Measurements from ENCODE around the gene RGL1. TPM values are rescaled to one million over a fixed set of nuclear protein-coding genes. Genes with fewer than 3 reads are reported as not detected.

RGL1 gene
- total and polyA plus RNA-seq, 2 experiments from 2014 or later = 17.9 to 30.7 TPM

DNA sequence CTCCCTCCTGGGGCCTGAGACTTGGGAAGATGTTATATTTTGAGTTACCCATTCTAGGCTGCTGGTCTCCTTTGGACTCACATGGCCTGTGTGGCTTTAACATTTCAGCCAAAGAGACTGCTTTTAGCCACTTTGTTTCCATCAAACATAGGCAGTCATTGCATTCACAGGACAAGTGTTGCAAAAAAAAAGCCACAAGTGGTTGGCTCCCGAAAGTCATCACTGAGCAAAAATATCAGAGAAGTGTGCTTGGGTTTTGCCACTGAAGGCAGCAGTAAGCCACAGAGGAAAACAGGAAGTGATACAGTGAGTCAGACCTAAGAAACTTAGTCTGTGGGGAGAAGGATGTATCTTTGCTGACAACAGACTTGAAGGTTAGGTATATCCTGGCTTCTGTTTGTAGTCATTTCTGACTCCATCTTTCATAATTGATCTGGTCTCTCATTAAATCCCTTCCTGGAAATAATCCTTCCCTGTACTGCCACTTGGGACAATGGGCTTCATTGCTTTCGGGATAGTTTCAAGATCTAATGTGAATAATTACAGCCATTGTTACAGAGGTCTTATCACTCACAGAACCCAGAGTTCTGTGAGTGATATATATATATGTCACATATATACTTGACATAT, 151.8 kb downstream of the RGL1 start:
- TF ChIP-seq EZH2phosphoT487 (IDR thresholded peaks at IDR 0.05; ENCODE audit: low read depth, severe bottlenecking, unreplicated experiment) = no peak
- TF ChIP-seq, protein P1, sequence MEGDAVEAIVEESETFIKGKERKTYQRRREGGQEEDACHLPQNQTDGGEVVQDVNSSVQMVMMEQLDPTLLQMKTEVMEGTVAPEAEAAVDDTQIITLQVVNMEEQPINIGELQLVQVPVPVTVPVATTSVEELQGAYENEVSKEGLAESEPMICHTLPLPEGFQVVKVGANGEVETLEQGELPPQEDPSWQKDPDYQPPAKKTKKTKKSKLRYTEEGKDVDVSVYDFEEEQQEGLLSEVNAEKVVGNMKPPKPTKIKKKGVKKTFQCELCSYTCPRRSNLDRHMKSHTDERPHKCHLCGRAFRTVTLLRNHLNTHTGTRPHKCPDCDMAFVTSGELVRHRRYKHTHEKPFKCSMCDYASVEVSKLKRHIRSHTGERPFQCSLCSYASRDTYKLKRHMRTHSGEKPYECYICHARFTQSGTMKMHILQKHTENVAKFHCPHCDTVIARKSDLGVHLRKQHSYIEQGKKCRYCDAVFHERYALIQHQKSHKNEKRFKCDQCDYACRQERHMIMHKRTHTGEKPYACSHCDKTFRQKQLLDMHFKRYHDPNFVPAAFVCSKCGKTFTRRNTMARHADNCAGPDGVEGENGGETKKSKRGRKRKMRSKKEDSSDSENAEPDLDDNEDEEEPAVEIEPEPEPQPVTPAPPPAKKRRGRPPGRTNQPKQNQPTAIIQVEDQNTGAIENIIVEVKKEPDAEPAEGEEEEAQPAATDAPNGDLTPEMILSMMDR (IDR thresholded peaks at IDR 0.05; ENCODE audit: poor library complexity) = no peak
- no peak for TF ChIP-seq EZH2 (IDR thresholded peaks at IDR 0.05; ENCODE audit: borderline replicate concordance)
- Histone ChIP-seq H3K9me2 (replicated peaks; ENCODE audit: insufficient read depth) (no peaks in the 10 kb centered on the region), H3K4me3 (no peak overlapping the region), H3K27me3 (no peaks in the 10 kb centered on the region), H2AFZ (no peak overlapping the region), H3K4me2 (no peak overlapping the region), H3K79me2 (no peaks in the 10 kb centered on the region), H3K36me3 (replicated peaks; ENCODE audit: insufficient read depth, low read depth) (no peaks in the 10 kb centered on the region), H3K9me3 (ENCODE audit: low read depth) (no peaks in the 10 kb centered on the region), H3K4me1 (ENCODE audit: insufficient read depth) (peaks cover 13% of the 10 kb centered on the region), H3K27ac (no peak overlapping the region), H4K20me1 (ENCODE audit: insufficient read depth, poor library complexity, severe bottlenecking) (no peaks in the 10 kb centered on the region)
- DNase-seq (ENCODE audit: low spot score) = no peak
- WGBS (ENCODE audit: low lambda C conversion rate, missing lambda C conversion rate) = 91% methylated on average over 2 of the region's 2 CpGs

DNA sequence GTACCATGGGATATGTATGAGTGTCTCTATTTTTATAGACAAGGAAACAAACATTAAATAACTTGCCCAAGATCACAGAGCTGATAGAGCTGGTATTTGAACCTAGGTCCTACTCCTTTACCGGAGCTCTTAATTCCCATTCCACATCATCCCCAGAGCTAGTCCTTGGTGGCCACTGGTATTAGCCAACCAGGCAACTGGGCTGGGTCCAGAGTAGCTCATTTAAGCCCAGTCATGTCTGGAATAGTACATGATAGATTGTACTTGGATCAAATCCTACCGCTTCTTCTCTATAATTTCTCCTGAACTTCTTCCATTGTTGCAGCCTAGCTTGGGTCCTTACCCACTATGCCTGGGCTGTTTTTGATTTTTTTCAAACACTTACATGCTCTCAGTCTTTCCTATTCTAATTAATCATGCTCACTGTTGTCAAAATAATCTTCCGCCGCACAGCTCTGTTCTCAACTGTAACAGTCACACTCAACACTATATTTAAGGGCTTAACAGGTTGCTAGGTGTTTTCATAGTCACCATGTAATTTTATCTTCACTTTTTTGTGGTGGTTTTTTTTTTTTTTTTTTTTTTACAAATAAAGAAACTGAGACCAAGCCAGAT, 152.4 kb downstream of the RGL1 start:
- Histone ChIP-seq H2AFZ (no peak overlapping the region), H4K20me1 (ENCODE audit: insufficient read depth, poor library complexity, severe bottlenecking) (no peaks in the 10 kb centered on the region), H3K4me1 (ENCODE audit: insufficient read depth) (peaks cover 13% of the 10 kb centered on the region), H3K79me2 (no peaks in the 10 kb centered on the region), H3K4me3 (no peak overlapping the region), H3K36me3 (replicated peaks; ENCODE audit: insufficient read depth, low read depth) (no peaks in the 10 kb centered on the region), H3K9me3 (ENCODE audit: low read depth) (no peaks in the 10 kb centered on the region), H3K4me2 (no peak overlapping the region), H3K27ac (no peak overlapping the region), H3K27me3 (no peaks in the 10 kb centered on the region), H3K9me2 (replicated peaks; ENCODE audit: insufficient read depth) (no peaks in the 10 kb centered on the region)
- TF ChIP-seq EZH2phosphoT487 (IDR thresholded peaks at IDR 0.05; ENCODE audit: low read depth, severe bottlenecking, unreplicated experiment) (no peak), EZH2 (IDR thresholded peaks at IDR 0.05; ENCODE audit: borderline replicate concordance) (no peak)
- TF ChIP-seq, protein P1 (IDR thresholded peaks at IDR 0.05; ENCODE audit: poor library complexity) = no peak
- 94% methylated on average over 4 of the region's 4 CpGs for WGBS (ENCODE audit: low lambda C conversion rate, missing lambda C conversion rate)
- no peak for DNase-seq (ENCODE audit: low spot score)

DNA sequence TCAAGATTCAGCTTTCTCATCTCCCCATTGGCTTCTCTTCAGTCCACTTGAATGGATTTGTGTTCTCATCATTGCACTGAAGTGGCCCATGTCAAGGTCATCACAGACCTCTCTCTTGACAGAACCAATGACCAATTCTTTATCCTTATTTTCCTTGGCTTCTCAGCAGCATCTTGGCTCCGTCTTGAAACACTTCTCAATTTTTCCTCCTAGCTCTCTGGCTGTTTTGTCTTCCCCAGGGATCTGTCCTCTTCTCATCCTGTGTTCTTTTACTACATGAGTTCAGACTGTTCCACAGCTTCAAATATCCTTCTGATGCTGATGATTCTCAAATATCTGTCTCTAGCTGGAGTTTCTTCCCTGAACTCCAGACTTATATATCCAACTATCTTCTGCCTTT, 154.0 kb downstream of the RGL1 start:
- 87% methylated on average over 1 of the region's 1 CpG for WGBS (ENCODE audit: low lambda C conversion rate, missing lambda C conversion rate)

More for the DNA sequence above, 154.0 kb downstream of the RGL1 start:
- Histone ChIP-seq H3K79me2 (no peaks in the 10 kb centered on the region), H3K36me3 (replicated peaks; ENCODE audit: insufficient read depth, low read depth) (no peaks in the 10 kb centered on the region), H3K27me3 (no peaks in the 10 kb centered on the region), H2AFZ (no peak overlapping the region), H3K9me3 (ENCODE audit: low read depth) (no peaks in the 10 kb centered on the region), H3K4me1 (ENCODE audit: insufficient read depth) (peaks cover 4% of the 10 kb centered on the region), H3K4me2 (no peak overlapping the region), H3K9me2 (replicated peaks; ENCODE audit: insufficient read depth) (no peaks in the 10 kb centered on the region), H4K20me1 (ENCODE audit: insufficient read depth, poor library complexity, severe bottlenecking) (no peaks in the 10 kb centered on the region), H3K4me3 (no peak overlapping the region), H3K27ac (no peak overlapping the region)
- TF ChIP-seq, protein P1 (IDR thresholded peaks at IDR 0.05; ENCODE audit: poor library complexity) = no peak
- TF ChIP-seq EZH2 (IDR thresholded peaks at IDR 0.05; ENCODE audit: borderline replicate concordance) = no peak
- no peak for DNase-seq (ENCODE audit: low spot score)
